OCI-LY1 (cell line): ENCODE data around the gene CXCL14.

Experiments
- H2AFZ ChIP-seq: fragments of 200-600 bp; sonication (generic), shearing (Covaris generic); 2 replicates; pipeline ENCODE4 v1.6.0; 2014; ENCODE audit warnings: antibody characterized with exemption, mild to moderate bottlenecking, low read length
- H3F3A ChIP-seq: fragments of 200-600 bp; sonication (generic), shearing (Covaris generic); 2 replicates; pipeline ENCODE4 v1.6.0; 2014; ENCODE audit warnings: mild to moderate bottlenecking, antibody characterized with exemption, low read length, moderate library complexity; ENCODE audit not compliant: insufficient read depth
- H3K27ac ChIP-seq: fragments of 200-600 bp; sonication (generic); 2 replicates; pipeline ENCODE4 v1.5.1; 2014; ENCODE audit warnings: low read length, mixed run types, mild to moderate bottlenecking, low read depth; ENCODE audit not compliant: poor library complexity, severe bottlenecking
- H3K27me3 ChIP-seq: fragments of 200-600 bp; sonication (generic); 2 replicates; pipeline ENCODE4 v1.6.0; 2014; ENCODE audit warnings: antibody characterized with exemption, mild to moderate bottlenecking, low read length, moderate library complexity; ENCODE audit not compliant: insufficient read depth
- H3K36me3 ChIP-seq: fragments of 200-600 bp; sonication (generic); 2 replicates; pipeline ENCODE4 v1.6.1; 2014; ENCODE audit warnings: mild to moderate bottlenecking, antibody characterized with exemption, low read length, moderate library complexity, mixed read lengths; ENCODE audit not compliant: insufficient read depth
- H3K4me1 ChIP-seq: fragments of 200-600 bp; sonication (generic); 2 replicates; pipeline ENCODE4 v1.5.1; 2014; ENCODE audit warnings: mild to moderate bottlenecking, low read length, moderate library complexity; ENCODE audit not compliant: insufficient read depth, severe bottlenecking
- H3K4me2 ChIP-seq: fragments of 200-600 bp; sonication (generic), shearing (Covaris generic); 2 replicates; pipeline ENCODE4 v1.6.1; 2014; ENCODE audit warnings: low read length
- H3K4me3 ChIP-seq: fragments of 200-600 bp; sonication (generic); 2 replicates; pipeline ENCODE4 v1.5.1; 2014; ENCODE audit warnings: low read length, low read depth, mild to moderate bottlenecking, mixed read lengths; ENCODE audit not compliant: poor library complexity, severe bottlenecking
- H3K79me2 ChIP-seq: fragments of 200-600 bp; shearing (Covaris generic); 2 replicates; pipeline ENCODE4 v1.6.1; 2016; ENCODE audit warnings: mixed run types, low read length, mixed read lengths; ENCODE audit not compliant: insufficient read depth
- H3K9ac ChIP-seq: fragments of 200-600 bp; sonication (generic), shearing (Covaris generic); 2 replicates; pipeline ENCODE4 v1.6.1; 2014; ENCODE audit warnings: mild to moderate bottlenecking, low read length, mixed read lengths
- H3K9me2 ChIP-seq: fragments of 200-600 bp; sonication (generic), shearing (Covaris generic); 2 replicates; pipeline ENCODE4 v1.6.1; 2014; ENCODE audit warnings: low read depth, mild to moderate bottlenecking, low read length, mixed read lengths
- H3K9me3 ChIP-seq: fragments of 200-600 bp; shearing (Covaris generic); 2 replicates; pipeline ENCODE4 v1.6.1; 2014; ENCODE audit warnings: low read length, mixed read lengths
- H4K20me1 ChIP-seq: fragments of 200-600 bp; sonication (generic), shearing (Covaris generic); 2 replicates; pipeline ENCODE4 v1.6.0; 2016; ENCODE audit warnings: mild to moderate bottlenecking, low read length; ENCODE audit not compliant: insufficient read depth
- CTCF ChIP-seq: fragments of 200-600 bp; sonication (generic), shearing (Covaris generic); IDR thresholded peaks from 2 replicates; pipeline ENCODE4 v1.5.1; 2017; ENCODE audit warnings: mild to moderate bottlenecking, antibody characterized with exemption, low read length, moderate library complexity, mixed read lengths
- EZH2 ChIP-seq: fragments of 200-600 bp; sonication (generic), shearing (Covaris generic); IDR thresholded peaks from 2 replicates; pipeline ENCODE4 v1.8.0; 2017; ENCODE audit warnings: borderline replicate concordance, mixed run types, mild to moderate bottlenecking, antibody characterized with exemption, low read length, moderate library complexity, mixed read lengths

The CXCL14 gene

GRCh38 chr5:135538261-135538660, 40.5 kb downstream of the CXCL14 start:
- Histone ChIP-seq H3K79me2 (no peaks in the 10 kb centered on the region), H3K9ac (no peak overlapping the region), H3K4me1 (no peaks in the 10 kb centered on the region), H3K27ac (no peak overlapping the region), H3K4me3 (no peak overlapping the region), H3K4me2 (no peak overlapping the region), H3K9me2 (no peaks in the 10 kb centered on the region), H2AFZ (no peak overlapping the region), H3K9me3 (no peaks in the 10 kb centered on the region), H3K27me3 (no peaks in the 10 kb centered on the region; the same call in 1 of the 2 replicates), H3F3A (no peaks in the 10 kb centered on the region), H3K36me3 (no peaks in the 10 kb centered on the region), H4K20me1 (no peaks in the 10 kb centered on the region)
- TF ChIP-seq EZH2 (no peak), CTCF (no peak)

- H3K36me3 ChIP-seq, result no peaks in the 10 kb centered on the region
- no peak overlapping the region for H2AFZ ChIP-seq
- H3K27ac ChIP-seq, result no peak overlapping the region
- H3K4me3 ChIP-seq, result no peak overlapping the region
- H3K79me2 ChIP-seq, result no peaks in the 10 kb centered on the region
- TF ChIP-seq EZH2 (no peak), CTCF (no peak)
- H3K9ac ChIP-seq, result no peak overlapping the region
- H3K9me3 ChIP-seq, result no peaks in the 10 kb centered on the region
- no peaks in the 10 kb centered on the region; the same call in 1 of the 2 replicates for H3K27me3 ChIP-seq
- H3K4me2 ChIP-seq, result no peak overlapping the region
- no peaks in the 10 kb centered on the region for H3K9me2 ChIP-seq
- no peaks in the 10 kb centered on the region for H4K20me1 ChIP-seq
- no peaks in the 10 kb centered on the region for H3F3A ChIP-seq
- no peaks in the 10 kb centered on the region for H3K4me1 ChIP-seq
Measured at GRCh38 chr5:135537745-135538144, 41.0 kb downstream of the CXCL14 start.

GRCh38 chr5:135537271-135537670, 41.5 kb downstream of the CXCL14 start:
- no peaks in the 10 kb centered on the region for H3K79me2 ChIP-seq
- H3K9ac ChIP-seq, result no peak overlapping the region
- no peaks in the 10 kb centered on the region for H3K9me3 ChIP-seq
- no peak overlapping the region for H3K4me3 ChIP-seq
- no peak overlapping the region for H3K27ac ChIP-seq
- no peaks in the 10 kb centered on the region for H3K4me1 ChIP-seq
- H3K27me3 ChIP-seq, result no peaks in the 10 kb centered on the region; the same call in 1 of the 2 replicates
- H3F3A ChIP-seq, result no peaks in the 10 kb centered on the region
- TF ChIP-seq CTCF, result no peak
- TF ChIP-seq EZH2, result no peak
- H2AFZ ChIP-seq, result no peak overlapping the region
- no peaks in the 10 kb centered on the region for H4K20me1 ChIP-seq
- no peak overlapping the region for H3K4me2 ChIP-seq
- no peaks in the 10 kb centered on the region for H3K36me3 ChIP-seq
- no peaks in the 10 kb centered on the region for H3K9me2 ChIP-seq
